ENCODE results near the gene PER3. TPM values are rescaled to one million over a fixed set of nuclear protein-coding genes. Genes with fewer than 3 reads are reported as not detected.

Gene PER3
- total and polyA plus RNA-seq, 9 of the 15 experiments (the other 6 are each of a cell fraction or from before 2014, with no cell fraction given) = 11.9 to 22.5 (median 14.6) TPM

DNA sequence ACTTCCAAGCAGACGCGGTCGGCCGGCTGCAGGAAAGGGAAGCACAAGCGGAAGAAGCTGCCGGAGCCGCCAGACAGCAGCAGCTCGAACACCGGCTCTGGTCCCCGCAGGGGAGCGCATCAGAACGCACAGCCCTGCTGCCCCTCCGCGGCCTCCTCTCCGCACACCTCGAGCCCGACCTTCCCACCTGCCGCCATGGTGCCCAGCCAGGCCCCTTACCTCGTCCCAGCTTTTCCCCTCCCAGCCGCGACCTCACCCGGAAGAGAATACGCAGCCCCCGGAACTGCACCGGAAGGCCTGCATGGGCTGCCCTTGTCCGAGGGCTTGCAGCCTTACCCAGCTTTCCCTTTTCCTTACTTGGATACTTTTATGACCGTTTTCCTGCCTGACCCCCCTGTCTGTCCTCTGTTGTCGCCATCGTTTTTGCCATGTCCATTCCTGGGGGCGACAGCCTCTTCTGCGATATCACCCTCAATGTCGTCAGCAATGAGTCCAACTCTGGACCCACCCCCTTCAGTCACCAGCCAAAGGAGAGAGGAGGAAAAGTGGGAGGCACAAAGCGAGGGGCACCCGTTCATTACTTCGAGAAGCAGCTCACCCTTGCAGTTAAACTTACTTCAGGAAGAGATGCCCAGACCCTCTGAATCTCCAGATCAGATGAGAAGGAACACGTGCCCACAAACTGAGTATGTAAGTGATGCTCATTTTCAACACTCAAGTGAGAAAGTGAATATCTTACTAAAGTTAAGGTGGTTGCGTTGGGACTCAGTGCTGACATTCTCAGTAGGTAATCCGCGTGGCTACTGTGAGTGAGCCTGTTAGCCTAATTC lies 43.2 kb downstream of the PER3 start (continued):
- TF ChIP-seq, protein P1, sequence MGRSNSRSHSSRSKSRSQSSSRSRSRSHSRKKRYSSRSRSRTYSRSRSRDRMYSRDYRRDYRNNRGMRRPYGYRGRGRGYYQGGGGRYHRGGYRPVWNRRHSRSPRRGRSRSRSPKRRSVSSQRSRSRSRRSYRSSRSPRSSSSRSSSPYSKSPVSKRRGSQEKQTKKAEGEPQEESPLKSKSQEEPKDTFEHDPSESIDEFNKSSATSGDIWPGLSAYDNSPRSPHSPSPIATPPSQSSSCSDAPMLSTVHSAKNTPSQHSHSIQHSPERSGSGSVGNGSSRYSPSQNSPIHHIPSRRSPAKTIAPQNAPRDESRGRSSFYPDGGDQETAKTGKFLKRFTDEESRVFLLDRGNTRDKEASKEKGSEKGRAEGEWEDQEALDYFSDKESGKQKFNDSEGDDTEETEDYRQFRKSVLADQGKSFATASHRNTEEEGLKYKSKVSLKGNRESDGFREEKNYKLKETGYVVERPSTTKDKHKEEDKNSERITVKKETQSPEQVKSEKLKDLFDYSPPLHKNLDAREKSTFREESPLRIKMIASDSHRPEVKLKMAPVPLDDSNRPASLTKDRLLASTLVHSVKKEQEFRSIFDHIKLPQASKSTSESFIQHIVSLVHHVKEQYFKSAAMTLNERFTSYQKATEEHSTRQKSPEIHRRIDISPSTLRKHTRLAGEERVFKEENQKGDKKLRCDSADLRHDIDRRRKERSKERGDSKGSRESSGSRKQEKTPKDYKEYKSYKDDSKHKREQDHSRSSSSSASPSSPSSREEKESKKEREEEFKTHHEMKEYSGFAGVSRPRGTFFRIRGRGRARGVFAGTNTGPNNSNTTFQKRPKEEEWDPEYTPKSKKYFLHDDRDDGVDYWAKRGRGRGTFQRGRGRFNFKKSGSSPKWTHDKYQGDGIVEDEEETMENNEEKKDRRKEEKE (IDR thresholded peaks at IDR 0.05; ENCODE audit: borderline replicate concordance in 1 of 2, control insufficient read depth in 1 of 2, low read depth in 2 of 2, low read length in 1 of 2) = no peak
- TF ChIP-seq, protein P2, sequence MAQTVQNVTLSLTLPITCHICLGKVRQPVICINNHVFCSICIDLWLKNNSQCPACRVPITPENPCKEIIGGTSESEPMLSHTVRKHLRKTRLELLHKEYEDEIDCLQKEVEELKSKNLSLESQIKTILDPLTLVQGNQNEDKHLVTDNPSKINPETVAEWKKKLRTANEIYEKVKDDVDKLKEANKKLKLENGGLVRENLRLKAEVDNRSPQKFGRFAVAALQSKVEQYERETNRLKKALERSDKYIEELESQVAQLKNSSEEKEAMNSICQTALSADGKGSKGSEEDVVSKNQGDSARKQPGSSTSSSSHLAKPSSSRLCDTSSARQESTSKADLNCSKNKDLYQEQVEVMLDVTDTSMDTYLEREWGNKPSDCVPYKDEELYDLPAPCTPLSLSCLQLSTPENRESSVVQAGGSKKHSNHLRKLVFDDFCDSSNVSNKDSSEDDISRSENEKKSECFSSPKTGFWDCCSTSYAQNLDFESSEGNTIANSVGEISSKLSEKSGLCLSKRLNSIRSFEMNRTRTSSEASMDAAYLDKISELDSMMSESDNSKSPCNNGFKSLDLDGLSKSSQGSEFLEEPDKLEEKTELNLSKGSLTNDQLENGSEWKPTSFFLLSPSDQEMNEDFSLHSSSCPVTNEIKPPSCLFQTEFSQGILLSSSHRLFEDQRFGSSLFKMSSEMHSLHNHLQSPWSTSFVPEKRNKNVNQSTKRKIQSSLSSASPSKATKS (CRISPR knock-in tag; IDR thresholded peaks at IDR 0.05) = no peak
- TF ChIP-seq, protein P3, sequence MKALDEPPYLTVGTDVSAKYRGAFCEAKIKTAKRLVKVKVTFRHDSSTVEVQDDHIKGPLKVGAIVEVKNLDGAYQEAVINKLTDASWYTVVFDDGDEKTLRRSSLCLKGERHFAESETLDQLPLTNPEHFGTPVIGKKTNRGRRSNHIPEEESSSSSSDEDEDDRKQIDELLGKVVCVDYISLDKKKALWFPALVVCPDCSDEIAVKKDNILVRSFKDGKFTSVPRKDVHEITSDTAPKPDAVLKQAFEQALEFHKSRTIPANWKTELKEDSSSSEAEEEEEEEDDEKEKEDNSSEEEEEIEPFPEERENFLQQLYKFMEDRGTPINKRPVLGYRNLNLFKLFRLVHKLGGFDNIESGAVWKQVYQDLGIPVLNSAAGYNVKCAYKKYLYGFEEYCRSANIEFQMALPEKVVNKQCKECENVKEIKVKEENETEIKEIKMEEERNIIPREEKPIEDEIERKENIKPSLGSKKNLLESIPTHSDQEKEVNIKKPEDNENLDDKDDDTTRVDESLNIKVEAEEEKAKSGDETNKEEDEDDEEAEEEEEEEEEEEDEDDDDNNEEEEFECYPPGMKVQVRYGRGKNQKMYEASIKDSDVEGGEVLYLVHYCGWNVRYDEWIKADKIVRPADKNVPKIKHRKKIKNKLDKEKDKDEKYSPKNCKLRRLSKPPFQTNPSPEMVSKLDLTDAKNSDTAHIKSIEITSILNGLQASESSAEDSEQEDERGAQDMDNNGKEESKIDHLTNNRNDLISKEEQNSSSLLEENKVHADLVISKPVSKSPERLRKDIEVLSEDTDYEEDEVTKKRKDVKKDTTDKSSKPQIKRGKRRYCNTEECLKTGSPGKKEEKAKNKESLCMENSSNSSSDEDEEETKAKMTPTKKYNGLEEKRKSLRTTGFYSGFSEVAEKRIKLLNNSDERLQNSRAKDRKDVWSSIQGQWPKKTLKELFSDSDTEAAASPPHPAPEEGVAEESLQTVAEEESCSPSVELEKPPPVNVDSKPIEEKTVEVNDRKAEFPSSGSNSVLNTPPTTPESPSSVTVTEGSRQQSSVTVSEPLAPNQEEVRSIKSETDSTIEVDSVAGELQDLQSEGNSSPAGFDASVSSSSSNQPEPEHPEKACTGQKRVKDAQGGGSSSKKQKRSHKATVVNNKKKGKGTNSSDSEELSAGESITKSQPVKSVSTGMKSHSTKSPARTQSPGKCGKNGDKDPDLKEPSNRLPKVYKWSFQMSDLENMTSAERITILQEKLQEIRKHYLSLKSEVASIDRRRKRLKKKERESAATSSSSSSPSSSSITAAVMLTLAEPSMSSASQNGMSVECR (CRISPR knock-in tag; IDR thresholded peaks at IDR 0.05) = no peak
- TF ChIP-seq SMC3 (conservative IDR thresholded peaks at IDR 0.05; ENCODE audit: insufficient read depth, low read depth, low read length) = no peak
- TF ChIP-seq MCM3 (IDR thresholded peaks at IDR 0.05) = no peak
- peak in 2 of 3 experiments; percentile 71 to 79 for TF ChIP-seq YY1 (IDR thresholded peaks at IDR 0.05; ENCODE audit: borderline replicate concordance in 1 of 3, control insufficient read depth in 1 of 3, extremely low read depth in 1 of 3, insufficient read depth in 3 of 3, insufficient read length in 1 of 3, insufficient replicate concordance in 2 of 3, low read depth in 1 of 3, low read length in 2 of 3)
- TF ChIP-seq JUN (IDR thresholded peaks at IDR 0.05; ENCODE audit: borderline replicate concordance, low read depth, low read length) = no peak
- no peak for TF ChIP-seq JUN (CRISPR knock-in tag; IDR thresholded peaks at IDR 0.05; ENCODE audit: borderline replicate concordance)
- no peak for TF ChIP-seq RBM15 (IDR thresholded peaks at IDR 0.05; ENCODE audit: insufficient read depth, low read length)
- TF ChIP-seq YBX1 (IDR thresholded peaks at IDR 0.05) = no peak
- TF ChIP-seq KHSRP (IDR thresholded peaks at IDR 0.05) = peak; percentile 15; the same call in 1 of the 2 replicates
- TF ChIP-seq HEY1 (CRISPR knock-in tag; IDR thresholded peaks at IDR 0.05; ENCODE audit: borderline replicate concordance) = no peak
- no peak for TF ChIP-seq THRAP3 (IDR thresholded peaks at IDR 0.05; ENCODE audit: borderline replicate concordance)
- no peak for TF ChIP-seq SETDB1 (IDR thresholded peaks at IDR 0.05; ENCODE audit: low read length)
- no peak for TF ChIP-seq ZNF347 (CRISPR knock-in tag; IDR thresholded peaks at IDR 0.05; ENCODE audit: low read depth)

Measured in K562 (cell line).